HG03457 (cell line): ENCODE measurements around the gene PLXNB1.
"Not testable (repeated sequence)": the region's sequence is repeated elsewhere in the genome, so short reads cannot be mapped to it uniquely, and the experiment has no call there.

ENCODE experiments used
- ATAC-seq: cut with Tn5 transposase; IDR thresholded peaks from one replicate; pipeline ENCODE4 v1.9.1; 2021; ENCODE audit warnings: moderate number of reproducible peaks; ENCODE audit not compliant: unreplicated experiment

The PLXNB1 gene, protein sequence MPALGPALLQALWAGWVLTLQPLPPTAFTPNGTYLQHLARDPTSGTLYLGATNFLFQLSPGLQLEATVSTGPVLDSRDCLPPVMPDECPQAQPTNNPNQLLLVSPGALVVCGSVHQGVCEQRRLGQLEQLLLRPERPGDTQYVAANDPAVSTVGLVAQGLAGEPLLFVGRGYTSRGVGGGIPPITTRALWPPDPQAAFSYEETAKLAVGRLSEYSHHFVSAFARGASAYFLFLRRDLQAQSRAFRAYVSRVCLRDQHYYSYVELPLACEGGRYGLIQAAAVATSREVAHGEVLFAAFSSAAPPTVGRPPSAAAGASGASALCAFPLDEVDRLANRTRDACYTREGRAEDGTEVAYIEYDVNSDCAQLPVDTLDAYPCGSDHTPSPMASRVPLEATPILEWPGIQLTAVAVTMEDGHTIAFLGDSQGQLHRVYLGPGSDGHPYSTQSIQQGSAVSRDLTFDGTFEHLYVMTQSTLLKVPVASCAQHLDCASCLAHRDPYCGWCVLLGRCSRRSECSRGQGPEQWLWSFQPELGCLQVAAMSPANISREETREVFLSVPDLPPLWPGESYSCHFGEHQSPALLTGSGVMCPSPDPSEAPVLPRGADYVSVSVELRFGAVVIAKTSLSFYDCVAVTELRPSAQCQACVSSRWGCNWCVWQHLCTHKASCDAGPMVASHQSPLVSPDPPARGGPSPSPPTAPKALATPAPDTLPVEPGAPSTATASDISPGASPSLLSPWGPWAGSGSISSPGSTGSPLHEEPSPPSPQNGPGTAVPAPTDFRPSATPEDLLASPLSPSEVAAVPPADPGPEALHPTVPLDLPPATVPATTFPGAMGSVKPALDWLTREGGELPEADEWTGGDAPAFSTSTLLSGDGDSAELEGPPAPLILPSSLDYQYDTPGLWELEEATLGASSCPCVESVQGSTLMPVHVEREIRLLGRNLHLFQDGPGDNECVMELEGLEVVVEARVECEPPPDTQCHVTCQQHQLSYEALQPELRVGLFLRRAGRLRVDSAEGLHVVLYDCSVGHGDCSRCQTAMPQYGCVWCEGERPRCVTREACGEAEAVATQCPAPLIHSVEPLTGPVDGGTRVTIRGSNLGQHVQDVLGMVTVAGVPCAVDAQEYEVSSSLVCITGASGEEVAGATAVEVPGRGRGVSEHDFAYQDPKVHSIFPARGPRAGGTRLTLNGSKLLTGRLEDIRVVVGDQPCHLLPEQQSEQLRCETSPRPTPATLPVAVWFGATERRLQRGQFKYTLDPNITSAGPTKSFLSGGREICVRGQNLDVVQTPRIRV (N-terminal part only)

GRCh38 chr3:48429960-48430707, at the start of gene PLXNB1:
Gene PLXNB1 (minus strand): TSS chr3:48430086. CDS start chr3:48424611, 5,475 bp downstream.
- no peak for ATAC-seq

- ATAC-seq, result no peak
These were observed 49.0 kb upstream of the PLXNB1 start for GRCh38 chr3:48478626-48479555.

- no peak for ATAC-seq
These were observed 48.2 kb upstream of the PLXNB1 start for GRCh38 chr3:48477959-48478520.

DNA sequence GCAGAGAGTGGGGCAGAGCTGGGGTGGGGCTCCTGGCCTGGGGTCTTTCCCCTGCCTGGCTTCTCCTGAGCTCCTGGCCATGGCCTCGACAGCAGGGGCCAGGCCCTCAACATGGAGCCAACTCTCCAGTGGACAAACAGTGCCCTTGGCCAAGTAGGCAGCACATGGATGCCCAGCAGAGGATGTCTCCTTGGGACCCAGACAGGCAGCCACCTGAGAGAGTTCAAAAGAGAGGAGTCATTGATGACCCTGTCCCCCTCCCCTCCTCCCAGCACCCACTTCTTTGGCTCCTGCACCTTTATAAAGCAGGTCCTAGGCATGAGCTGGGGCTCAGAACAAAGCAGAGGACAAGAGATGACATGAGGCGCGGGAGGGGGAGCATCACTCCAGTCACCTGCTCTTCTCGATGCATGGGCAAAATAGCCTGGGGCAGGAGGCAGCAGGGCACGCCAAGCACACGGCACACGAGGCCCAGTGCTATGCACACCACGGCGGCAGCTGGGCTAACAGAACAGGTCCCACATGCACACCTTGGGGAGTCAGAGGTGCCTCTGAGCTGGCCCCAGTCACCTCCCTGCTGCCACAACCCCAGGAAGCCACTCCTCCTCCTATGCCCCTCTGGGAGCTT, 46.7 kb upstream of the PLXNB1 start:
- no peak for ATAC-seq

- ATAC-seq, result no peak
These were observed 45.3 kb upstream of the PLXNB1 start for GRCh38 chr3:48475188-48475587.

- no peak for ATAC-seq
These were observed 44.7 kb upstream of the PLXNB1 start for GRCh38 chr3:48474619-48475018.

- not testable (repeated sequence) for ATAC-seq
These were observed 44.1 kb upstream of the PLXNB1 start for GRCh38 chr3:48474031-48474430.

- ATAC-seq, result no peak
These were observed 43.7 kb upstream of the PLXNB1 start for GRCh38 chr3:48473617-48473952.

GRCh38 chr3:48472923-48473616, 43.2 kb upstream of the PLXNB1 start:
- ATAC-seq, result peak; percentile 56

DNA sequence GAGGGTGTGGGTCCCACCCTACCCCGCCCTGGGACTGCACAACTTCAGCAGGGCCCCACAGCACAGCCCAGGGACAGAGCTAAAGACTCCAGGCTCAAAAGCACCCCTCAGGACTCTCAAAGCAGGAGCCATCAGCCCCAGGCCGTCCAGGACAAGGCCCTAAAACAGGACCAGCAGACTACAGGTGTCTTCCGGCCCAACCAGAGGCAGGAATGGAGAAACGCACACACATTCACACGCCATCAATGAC, 42.7 kb upstream of the PLXNB1 start:
- no peak for ATAC-seq

GRCh38 chr3:48470286-48470685, 40.4 kb upstream of the PLXNB1 start:
- no peak for ATAC-seq

- no peak for ATAC-seq
These were observed 39.4 kb upstream of the PLXNB1 start for GRCh38 chr3:48469046-48469915.

DNA sequence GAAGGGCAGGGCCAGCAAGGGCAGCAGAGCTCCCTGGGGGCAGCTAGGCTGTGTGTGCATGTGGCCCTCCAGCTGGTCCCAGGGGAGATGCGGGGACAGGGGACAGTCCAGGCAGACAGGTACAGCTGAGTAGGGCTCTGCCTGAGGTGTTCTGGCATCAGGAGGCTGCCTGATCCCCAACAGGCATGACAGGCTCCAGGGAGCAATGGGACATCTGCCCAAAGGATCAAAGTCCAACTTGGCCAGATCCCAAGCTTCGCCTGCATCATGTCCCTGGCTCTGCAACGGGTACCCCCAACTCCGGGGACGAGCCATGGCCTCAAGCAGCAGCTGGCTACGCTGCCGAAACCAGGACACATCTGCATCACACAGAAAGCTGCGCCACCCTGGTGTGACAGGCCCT, 38.4 kb upstream of the PLXNB1 start:
- ATAC-seq, result no peak

DNA sequence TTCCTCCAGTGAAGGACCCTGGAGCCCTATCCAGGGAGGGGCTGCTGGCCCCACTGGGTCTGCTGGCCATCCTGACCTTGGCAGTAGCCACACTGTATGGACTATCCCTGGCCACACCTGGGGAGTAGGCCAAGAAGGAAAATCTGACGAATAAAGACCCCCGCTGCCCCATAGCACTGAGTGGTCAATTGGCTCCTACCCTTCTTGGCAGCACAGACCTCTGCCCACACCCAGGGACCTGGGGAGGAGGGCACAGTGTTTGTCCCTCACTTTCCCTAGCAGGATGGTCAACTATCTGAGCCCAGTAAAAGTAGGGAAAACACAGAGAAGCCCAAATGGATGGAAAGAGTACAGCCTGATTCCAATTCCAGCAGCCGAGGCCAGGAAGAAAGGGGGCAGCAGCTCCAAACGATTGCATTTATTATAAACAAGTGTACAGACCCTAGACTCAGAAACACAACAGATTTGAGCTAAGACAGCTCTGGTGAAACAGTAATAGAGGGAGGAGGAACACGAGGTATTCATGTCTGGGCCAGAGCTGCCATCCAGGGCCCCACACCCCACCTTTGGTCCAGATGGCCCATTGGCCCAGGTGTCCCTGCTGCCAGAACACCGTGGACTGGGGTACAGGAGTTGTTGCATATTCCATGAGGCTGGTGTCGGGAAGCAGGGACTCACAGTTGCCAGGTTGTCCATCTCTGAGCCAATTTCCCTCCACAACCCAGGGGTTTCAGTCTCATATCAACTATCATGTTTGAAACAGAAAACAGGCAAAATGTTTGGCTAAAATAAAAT, 37.8 kb upstream of the PLXNB1 start:
- no peak for ATAC-seq

DNA sequence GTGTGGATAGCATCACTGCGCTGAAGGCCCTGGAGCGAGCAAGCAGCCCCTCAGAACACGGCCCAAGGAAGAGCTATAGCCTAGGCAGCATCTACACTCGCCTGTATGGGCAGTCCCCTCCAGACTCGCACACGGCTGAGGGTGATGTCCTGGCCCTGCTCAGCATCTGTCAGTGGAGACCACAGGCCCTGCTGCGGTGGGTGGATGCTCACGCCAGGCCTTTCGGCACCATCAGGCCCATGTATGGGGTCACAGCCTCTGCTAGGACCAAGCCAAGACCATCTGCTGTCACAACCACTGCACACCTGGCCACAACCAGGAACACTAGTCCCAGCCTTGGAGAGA, 37.2 kb upstream of the PLXNB1 start:
- no peak for ATAC-seq

DNA sequence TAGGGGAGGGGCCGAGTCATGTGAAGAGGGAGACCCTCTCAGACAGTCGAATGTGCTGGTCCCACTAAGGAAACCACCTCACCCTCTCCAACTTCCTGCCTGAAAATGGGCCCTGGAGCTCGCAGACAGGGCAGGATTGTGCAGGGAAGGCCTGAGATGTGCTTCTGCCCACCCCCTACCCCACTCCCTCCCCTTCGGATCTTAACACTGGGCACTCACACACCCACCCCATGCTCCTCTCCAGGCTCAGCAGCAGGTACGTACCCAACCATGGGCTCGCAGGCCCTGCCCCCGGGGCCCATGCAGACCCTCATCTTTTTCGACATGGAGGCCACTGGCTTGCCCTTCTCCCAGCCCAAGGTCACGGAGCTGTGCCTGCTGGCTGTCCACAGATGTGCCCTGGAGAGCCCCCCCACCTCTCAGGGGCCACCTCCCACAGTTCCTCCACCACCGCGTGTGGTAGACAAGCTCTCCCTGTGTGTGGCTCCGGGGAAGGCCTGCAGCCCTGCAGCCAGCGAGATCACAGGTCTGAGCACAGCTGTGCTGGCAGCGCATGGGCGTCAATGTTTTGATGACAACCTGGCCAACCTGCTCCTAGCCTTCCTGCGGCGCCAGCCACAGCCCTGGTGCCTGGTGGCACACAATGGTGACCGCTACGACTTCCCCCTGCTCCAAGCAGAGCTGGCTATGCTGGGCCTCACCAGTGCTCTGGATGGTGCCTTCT, 36.7 kb upstream of the PLXNB1 start:
- ATAC-seq, result no peak
